Right kidney (tissue), 1 donor: ENCODE data around the gene SIPA1.

ENCODE experiments used
- DNase-seq: peaks from one replicate; pipeline ENCODE4 v3.0.0-alpha.2; 2016

The SIPA1 gene

DNA sequence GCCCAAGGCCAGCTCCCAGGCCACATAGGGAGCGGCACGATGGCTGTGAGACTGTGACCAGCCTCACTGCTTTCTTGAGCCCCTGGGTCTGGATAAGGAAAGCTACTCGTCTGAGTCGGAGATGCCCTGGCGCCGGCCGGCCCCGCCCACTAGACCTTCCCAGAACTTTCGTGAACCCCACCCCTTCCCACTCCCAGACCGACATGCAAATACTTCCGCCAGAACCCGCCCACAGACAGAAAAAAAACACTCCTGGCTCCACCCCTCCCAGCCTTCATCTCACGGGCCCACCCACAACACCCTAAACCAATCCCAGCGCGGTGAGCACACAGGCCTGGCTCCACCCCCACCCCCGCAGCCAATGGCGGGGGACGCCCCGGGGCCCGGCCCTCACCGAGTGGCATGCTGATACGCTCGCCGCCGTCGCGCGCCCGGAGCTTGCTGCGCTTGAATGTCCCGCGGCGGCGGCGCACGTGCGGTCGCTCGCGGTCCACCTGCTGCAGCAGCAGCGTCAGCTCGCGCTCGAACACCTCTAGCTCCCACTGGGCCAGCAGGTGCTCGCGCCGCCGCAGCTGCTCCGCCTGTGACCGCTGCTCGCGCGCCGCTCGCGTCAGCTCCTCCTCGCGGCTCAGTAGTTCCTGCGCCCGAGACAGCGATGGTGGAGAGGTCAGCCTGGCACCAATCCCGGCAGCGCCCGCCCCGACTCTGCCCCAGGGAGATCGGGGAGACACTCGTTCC lies 30.9 kb upstream of the SIPA1 start:
- DNase-seq, result peak; percentile 85

DNA sequence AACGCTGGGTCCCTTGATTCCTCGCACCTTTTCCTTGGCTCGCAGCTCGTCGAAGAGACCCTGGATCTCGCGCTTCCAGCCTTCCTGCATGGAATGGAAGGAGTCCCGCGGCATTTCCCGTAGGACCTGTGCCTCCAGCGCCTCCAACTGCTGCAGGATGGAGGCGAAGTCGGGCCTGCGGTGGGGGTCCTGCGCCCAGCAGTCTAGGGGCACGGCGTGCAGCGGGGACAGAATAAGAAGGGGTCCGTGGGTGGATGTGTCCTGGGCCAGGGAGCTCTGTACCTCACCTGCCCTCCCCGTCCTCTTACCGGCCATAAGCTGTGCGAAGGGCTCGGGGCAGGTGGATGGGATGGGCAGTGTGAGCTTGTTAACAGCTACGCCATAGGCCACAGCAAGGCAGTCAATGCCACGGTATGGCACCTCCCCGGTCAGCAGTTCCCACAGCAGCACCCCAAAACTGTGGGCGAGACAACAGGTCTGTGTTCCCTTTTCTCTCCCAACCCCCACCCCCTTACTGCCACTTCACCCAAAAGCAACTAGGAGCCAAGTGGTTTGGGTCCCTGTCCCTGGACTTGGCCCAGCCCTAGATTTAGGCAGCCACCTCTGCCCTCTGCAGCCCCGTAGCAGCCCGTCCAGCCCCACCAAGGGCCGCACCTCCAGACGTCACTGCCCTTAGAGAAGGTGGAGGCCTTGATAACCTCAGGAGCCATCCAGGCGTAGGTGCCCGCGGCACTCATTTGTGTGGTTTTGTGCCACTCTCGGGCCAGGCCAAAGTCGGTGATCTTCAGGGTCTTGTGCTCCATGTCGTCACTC lies 30.1 kb upstream of the SIPA1 start:
- DNase-seq, result no peak

DNA sequence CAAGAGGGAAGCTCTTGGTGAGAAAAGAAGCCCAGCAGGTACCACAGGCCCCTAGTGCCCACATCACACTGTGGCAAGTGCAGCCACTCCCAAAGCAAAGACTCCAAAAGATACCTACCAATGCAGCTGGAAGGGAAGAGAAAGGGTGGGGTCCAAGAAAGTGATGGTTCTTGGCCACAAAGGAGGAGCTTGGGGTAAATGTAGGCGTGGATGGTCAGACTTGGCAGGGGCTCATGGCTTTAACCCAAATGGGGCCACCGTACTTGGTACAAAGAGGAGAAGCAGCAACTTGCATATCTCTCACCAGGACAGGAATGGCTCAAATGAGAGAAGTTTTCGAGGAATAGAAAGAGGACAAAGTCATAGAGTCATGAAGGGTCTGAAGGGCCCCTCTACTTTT lies 28.7 kb upstream of the SIPA1 start:
- no peak for DNase-seq

DNA sequence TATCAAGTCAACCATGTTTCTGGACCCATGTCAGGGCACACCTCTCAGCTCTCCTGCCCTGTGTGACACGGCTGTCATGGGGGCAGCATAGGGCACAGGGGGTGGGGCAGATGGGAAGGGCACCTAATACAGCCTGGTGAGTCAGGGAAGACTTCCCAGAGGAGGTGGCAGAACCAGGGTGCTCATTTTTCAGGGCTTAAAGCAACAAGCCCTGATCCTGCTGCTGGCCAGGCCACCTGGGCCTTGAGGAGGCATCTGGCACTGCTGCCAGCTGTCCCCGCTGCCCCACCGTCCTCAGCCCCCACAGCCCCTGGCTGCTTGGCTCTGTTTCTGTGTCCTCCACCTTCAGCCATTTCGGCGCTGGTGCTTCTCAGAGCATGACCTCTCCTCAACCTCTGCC lies 28.2 kb upstream of the SIPA1 start:
- no peak for DNase-seq

DNA sequence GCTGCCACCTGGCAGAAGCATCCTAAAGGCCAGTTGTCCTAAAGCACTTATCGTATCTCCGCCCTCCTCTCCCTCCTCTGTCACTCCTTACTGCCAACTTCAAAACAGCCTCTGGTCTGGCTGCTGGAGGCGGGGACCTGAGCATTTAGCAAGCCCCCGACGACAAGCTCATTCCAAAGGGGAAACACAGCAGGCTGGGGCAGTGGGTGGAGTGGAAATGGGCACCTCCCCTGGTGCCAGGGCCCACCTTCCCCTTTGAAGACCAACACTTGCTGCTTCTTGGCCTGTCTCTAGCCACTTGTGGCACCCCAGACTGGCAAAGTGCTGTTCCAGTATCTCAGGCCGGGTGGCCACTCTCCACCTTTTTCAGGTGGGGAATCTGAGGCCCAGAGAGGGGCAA lies 27.5 kb upstream of the SIPA1 start:
- no peak for DNase-seq

DNA sequence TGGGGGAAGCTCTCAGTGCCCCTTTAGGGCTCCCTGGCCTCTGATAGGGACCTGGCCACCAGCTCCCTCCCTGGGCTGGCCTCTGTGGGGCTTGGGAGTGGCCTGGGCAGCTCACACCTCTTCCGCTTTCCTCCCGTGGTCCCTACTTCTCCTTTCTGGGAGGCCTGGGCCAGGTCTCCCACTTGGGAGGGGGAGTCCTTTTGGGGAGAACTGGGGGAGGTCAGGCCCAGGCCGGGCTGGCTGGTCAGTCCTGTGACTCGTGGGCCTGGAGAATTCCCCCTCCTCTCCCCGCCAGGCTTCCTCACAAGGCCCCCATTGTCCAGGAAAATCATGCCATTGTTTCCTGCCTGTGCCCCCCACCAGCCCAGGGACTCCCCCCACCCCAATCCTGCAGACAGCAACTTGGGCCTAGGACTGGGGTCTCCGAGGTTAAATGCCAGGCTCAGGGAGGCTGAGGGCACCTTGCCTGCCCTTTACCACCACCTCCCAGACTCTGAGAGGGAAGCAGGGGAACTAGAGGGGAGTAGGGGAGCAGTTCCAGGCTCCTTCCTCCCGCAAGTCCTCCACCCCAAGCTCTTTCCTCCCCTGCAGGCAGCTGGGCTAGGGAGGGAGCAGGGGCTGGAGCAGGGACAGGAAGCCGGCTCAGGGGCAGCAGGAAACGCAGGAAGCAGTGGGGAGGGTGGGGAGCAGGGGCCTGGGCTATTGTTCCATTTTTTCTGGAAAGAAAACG lies 26.7 kb upstream of the SIPA1 start:
- no peak for DNase-seq

DNA sequence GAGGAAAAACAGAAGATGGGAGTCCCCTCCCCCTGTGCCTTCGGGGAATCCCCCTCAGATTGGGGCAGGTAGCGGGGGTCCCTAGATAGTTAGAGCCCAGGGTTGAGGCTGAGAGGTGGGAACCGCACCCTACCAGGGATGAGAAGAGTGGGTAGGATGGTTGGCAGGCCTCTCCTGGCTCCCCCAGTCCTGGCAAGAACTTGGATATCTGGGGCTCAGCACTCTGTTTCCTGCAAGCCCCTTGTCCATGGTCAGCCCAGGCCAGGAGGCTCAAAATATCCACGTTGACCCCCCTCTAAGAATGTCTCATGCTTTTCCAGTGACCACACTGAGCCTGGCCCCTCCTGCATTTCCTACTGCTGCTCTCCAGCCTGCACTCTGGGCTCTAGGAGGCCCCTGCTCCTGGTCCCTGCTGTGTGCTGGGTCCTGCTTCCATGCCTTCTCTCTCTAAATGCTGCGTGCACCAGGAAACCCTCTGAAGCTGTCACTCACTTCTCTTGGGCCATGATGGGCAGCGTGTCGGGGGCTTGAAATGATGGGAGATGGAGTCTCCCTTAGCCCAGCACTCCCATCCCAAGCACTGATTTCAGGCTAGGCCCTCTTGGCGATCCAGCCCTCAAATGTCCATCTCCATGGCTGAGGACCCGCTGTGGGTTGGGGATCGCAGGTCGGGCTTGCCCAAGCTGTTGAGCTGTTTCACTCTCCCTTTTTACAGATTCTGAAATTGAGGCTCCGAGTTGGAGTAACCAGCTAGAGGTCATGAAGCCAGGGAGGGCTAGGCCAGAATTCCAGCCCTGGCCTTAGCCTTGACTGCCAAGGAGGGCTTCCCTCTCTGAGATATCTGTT lies 25.9 kb upstream of the SIPA1 start:
- DNase-seq, result no peak

DNA sequence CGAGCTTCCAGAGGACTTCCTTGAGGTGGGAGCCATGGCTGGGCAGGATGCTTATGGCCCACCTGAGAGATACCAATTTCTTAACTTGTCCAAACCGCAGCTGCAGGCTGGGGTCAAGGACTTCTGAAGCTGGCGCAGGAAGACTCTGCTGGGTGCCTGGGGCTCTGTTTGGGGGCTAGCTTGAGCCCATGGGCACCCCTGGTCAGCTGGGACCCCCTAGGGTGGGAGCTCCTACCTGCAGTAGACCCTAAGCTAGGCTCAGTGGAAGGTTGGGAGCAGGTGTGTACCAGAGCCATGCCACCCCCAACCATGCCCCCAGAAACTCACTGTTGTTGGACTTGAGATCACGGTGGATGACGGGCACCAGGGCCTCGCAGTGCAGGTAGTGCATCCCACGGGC lies 25.2 kb upstream of the SIPA1 start:
- DNase-seq, result no peak

DNA sequence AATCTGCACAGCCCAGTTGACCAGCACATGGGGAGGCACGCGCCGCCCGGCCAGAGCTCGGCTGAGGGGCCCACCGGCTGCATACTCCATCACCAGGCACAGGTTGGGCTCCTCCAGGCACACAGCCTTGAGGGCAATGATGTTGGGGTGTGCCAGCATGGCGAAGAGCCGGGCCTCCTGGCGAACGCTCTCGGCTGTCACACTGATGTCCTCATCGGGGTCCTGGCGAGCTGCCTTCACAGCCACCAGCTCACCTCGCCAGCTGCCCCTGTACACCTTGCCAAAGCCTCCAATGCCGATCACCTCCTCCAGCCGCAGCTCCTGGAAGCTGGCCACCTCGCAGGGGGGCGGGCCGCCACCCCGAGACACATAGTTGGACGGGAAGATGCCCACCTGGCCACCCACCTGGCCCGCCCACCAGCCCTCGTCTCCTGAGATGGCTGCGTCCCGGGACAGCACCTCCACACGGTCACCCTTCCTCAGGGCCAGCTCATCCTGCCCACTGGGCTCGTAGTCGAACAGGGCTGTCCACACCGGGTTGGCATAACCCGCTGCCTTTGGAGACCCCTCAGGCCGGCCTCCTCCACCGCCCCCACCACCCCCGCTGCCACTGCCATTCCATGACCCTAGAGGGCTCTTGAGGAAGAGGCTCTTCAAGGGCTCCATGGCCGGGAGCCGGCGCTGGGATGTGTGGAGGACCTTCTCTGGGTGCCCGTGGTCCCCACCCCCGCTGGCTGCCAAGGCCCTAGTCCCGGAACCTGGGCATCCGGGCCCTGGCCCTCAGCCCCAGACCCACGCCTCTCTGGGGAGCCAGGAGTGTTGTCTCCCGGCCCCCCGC lies 24.6 kb upstream of the SIPA1 start:
- no peak for DNase-seq

DNA sequence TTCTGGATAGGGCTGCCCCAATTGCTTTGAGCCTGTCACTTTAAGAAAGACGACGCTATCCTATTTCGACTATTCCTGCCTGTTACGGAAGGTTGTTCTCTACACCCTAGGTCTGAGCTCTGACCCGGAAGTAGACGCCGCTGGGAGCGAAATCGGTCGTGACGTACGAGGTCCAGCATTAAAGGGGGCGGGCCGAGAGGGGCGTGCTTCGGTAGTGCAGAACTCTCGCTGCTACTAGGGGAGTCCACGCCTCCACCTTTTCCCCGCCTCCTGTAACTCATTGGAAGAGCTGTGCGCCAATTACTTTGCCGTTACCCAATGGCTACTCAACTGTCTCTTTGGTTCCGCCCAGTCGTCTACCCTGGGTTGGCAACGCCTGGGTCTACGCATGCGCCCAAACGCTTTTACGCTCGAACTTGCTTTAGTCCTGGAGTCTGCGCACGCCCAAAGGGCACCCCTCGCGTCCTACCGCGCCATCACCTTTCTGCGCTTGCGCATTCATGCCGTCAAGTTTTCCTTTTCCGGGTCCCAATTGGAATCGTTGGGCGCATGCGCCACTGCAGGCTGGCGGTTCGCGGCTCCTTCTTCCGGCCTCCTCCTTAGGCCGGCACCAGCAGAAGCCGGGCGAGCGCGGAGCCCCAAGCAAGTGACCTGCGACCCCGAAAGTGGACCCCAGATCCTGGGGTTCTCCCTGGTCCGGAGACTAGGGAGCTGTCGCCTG lies 22.5 kb upstream of the SIPA1 start, which contains the start of gene PCNX3:
TSS of gene PCNX3 (plus strand) at position 548 of the 721 bp plus-strand sequence. CDS start 536 bp downstream, outside the sequence.
- peak; percentile 97 for DNase-seq

DNA sequence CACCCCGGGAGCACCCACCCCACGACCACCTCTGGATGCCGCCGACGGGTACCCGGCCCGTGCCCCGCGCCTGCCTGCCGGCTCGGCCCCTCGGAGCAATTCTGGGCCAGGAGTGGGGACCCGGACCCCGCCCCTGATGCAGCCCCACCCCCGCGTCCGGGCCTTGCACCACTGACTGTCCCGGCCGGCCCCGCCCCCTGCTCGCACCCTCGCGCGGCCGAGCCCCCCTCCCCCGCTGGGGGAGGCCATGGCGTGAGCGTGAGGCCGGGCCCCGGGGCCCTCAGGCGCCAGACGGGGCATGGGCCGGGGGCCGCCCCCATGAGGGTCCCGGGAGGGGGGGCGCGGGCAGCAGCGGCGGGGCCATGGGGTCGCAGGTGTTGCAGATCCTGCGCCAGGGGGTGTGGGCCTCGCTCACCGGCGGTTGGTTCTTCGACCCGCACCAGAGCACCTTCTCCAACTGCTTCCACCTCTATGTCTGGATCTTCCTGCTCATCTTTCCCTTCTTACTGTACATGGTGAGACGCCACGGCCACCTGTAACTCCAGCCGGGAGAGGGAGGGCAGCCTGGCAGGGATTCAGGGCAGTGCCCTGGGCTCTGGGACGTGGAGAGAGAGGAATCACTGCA lies 21.8 kb upstream of the SIPA1 start:
- no peak for DNase-seq

DNA sequence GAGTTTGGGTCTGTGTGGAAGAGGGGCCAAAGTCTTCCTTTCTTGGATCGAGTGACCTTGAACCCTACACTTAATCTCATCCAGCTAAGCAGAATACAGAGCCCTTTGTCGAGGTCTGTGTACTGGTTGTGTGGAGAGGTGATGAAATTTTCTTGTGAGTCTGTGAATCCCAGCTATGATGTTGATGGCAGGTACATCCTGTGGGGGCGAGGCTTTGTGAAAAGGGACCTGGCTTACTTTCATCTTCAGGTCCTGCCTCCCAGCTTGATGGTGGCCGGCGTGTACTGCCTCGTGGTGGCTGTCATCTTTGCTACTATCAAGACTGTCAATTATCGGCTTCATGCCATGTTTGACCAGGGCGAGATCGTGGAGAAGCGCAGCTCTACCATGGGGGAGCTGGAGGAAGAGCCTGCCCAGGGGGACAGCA lies 21.3 kb upstream of the SIPA1 start:
- DNase-seq, result no peak

DNA sequence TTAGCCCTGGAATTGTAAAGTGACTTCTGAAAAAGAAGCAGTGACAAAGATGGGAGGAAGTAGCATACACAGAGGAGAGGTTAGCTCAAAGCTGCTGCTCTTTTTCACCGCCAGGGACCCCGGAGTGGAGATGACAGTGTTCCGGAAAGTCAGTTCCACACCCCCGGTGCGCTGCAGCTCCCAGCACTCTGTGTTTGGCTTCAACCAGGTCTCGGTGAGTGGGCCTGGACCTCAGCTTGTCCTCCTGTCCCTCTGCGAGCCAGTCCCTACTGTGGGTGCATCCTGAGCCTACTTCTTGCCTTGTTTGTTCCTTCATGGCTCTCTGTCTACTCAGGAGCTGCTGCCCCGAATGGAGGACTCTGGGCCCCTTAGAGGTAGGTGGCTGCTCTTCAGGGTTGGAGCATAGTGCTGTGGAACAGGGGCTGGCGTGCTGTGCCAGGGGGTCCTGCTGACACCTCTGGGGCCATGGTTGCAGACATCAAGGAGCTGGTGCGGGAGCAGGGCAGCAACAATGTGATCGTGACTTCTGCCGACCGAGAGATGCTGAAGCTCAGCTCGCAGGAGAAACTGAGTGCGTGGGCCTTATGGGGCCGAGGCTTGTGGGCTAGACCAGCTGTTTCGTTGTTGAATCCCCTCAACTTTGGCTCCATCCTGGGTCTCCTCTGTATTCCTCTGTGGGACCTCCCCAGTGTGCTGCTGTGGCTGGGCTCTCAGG lies 20.6 kb upstream of the SIPA1 start:
- DNase-seq, result no peak

DNA sequence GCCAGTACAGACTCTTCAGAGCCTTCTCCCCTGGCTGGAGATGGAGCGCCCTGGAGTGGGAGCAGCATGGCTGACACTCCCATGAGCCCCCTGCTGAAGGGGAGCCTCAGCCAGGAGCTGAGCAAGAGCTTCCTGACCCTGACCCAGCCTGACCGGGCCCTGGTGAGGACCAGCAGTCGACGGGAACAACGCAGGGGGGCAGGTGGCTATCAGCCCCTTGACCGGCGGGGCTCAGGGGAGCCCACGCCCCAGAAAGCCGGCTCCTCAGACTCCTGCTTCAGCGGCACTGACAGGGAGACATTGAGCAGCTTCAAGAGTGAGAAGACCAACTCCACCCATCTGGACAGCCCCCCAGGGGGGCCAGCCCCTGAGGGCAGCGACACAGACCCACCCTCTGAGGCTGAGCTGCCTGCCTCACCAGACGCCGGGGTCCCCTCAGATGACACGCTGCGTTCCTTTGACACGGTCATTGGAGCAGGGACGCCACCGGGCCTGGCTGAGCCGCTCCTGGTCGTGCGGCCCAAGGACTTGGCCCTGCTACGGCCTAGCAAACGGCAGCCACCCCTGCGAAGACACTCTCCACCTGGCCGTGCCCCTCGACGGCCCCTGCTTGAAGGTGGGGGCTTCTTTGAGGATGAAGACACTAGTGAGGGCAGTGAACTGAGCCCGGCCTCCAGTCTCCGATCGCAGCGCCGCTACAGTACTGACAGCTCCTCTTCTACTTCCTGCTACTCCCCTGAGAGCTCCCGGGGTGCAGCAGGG lies 19.7 kb upstream of the SIPA1 start:
- DNase-seq, result no peak

DNA sequence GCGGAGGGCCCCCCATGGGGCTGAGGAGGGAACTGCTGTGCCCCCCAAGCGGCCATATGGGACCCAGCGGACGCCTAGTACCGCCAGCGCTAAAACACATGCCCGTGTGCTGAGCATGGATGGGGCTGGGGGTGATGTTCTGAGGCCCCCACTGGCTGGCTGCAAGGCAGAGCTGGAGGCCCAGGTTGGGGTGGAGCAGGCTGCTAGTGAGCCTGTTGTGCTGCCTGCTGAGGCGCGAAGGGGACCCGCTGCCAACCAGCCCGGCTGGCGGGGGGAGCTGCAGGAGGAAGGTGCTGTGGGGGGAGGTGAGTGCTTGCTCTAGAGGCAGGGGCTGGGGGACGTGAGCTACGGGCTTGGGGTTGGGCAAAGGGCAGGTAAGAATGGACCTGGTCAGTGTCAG lies 19.1 kb upstream of the SIPA1 start:
- DNase-seq, result no peak

DNA sequence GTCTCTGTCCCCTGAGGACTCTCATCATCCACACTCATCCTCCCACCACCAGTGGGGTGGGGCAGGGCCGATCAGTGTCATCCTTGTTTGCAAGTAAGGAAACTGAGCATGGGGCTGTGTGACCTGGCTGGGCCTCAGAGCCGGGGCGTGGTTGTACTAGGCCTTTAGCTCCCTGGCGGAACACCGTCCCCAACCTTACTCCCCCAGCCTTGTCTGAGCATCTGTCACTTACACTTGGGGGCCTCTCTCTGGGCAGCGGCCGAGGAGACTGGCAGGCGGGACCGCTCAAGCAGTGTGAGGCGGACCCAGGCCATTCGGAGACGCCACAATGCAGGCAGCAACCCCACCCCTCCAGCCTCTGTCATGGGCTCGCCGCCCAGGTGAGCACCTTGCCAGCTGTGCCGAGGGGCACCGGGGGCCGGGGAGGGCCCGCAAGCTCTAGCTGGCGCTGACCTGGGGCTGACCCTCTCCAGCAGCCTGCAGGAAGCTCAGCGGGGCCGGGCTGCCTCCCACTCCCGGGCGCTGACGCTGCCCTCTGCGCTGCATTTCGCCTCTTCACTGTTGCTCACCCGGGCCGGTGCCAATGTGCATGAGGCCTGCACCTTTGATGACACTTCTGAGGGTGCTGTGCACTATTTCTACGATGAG lies 18.5 kb upstream of the SIPA1 start:
- DNase-seq, result no peak

DNA sequence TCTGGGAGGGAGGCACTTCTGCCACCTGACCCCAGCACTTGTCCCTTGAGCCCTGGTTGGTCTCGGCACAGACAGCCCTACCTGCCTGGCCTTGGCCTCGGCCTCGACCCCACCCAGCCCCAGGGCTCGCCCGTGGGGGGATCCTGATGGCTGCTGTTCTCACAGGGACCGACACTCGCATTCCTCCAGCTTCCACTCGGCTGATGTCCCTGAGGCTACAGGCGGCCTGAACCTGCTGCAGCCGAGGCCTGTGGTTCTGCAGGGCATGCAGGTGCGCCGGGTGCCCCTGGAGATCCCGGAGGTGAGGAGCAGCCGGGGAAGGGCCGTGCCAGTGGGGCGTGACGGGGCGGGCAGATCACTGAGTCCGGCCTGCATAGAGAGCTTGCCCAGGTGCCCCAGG lies 17.2 kb upstream of the SIPA1 start:
- DNase-seq, result no peak

DNA sequence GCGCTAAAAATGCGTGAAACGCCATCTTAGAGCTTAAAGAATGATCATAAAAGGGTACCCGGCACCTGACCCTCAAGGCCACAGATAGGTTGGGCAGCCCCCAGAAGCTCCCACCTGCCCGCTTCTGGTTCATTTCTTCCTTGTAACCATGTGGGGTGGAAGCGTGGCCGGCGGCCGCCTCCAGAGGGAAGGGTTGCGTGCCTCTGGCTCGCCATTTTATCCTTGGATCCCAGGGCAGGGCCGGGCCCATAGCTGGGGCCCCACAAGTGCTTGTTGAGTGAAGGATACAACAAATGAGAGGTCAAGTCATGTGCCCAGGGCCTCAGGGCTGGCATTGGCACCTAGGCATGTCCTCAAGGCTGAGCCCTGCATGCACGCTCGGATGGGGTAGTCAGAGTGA lies 16.4 kb upstream of the SIPA1 start:
- DNase-seq, result no peak
